Measurements from ENCODE around the gene NCR3LG1.

NCR3LG1 gene

DNA sequence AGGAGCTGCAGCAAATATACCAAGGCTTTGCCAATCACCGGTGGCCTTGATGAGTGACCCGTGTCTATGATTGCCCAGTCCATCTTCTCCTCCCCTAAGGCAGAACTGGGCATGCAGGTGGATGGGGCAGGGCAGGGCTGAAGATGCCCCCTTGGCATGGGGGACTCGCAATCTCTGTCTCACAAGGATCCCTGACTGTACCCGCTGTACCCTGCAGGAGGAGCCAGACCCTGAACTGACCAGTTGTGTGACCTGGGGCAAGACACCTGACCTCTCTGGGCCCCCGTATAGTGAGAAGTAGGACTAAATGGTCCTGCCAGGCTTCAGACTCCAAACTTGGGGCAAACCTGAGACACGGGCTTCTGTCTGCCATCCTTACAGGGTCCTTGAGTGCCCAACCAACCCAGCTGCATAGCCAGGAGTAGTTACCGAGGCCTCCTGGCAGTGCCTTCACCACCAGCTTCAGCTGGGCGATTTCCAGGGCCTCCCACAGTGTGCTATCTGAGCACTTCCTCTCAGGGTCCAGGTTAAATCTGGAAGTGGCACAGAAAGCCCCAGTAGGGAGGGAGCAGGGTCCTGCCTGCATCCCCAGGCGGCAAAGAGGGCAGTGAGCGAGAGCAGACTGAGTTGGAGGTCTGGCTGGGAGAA, 43.3 kb downstream of the NCR3LG1 start:
- DNase-seq = no peak

DNA sequence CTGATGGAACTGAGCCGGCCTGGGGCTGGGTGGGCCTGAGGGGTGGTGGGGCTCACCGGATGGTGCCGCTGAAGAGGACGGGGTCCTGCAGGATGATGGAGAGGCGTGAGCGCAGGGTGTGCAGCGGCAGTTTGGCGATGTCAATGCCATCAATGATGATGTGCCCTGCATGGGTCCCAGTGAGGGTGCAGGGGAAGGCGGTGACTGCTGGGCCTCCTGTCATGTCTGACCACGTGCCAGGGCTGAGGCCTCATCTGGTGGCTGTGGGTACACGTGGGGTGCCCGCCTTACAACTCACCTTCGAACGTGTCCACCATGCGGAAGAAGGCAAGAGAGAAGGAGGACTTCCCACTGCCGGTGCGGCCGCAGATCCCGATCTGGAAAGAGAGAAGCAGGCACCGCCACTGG, 44.0 kb downstream of the NCR3LG1 start:
- DNase-seq = no peak

DNA sequence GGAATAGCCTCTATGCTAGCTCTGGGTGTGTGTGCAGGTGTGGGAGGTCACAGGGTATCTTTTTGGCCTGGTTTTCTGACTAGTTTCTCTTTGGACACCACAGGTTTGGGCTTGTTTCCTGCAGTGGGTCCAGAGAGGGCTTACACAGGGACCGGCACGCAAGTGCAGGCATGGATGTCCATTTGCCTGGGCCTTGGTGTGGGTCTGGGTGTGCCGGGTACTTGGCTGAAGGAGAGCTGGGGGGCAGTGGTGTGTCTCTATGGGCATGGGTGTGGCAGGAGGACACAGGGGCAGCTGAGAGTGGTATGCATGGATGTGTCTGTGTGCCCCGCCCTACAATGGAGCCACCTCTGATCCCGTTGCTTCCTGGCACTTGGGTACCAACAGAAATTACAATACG, 44.4 kb downstream of the NCR3LG1 start:
- DNase-seq = no peak

DNA sequence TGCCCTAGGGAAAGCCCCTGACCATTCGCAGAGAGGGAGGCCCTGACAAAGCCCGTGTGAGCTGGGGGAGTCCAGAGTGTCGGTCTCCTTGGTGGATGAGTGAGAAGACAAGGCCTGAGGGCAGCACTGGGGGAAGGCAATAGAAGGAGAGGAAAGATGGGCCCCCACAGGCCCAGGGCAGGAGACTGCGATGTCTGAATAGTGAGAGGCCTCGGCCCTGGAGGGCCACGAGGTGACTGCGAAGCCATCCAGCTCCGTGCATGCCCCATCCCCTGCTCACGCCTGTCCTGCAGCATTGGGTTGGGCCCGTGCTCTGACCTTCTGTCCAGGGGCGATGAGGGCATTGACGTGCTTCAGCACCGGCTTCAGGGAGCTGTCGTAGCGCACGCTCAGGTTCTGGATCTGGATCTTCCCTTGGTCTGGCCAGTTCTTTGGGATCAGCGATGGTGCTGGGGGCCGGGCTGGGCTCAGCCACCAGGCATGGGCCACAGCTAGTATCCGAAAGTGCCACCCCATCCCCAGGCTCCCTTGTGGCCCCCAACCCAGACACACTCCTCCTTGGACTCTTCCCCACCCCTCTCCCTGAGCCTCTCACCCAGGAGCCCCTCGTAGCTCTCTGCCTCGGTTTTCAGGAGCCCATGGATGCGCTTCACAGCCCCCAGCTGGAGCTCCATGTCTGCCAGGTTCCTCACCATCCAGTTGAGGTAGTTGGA, 45.2 kb downstream of the NCR3LG1 start:
- DNase-seq = no peak

DNA sequence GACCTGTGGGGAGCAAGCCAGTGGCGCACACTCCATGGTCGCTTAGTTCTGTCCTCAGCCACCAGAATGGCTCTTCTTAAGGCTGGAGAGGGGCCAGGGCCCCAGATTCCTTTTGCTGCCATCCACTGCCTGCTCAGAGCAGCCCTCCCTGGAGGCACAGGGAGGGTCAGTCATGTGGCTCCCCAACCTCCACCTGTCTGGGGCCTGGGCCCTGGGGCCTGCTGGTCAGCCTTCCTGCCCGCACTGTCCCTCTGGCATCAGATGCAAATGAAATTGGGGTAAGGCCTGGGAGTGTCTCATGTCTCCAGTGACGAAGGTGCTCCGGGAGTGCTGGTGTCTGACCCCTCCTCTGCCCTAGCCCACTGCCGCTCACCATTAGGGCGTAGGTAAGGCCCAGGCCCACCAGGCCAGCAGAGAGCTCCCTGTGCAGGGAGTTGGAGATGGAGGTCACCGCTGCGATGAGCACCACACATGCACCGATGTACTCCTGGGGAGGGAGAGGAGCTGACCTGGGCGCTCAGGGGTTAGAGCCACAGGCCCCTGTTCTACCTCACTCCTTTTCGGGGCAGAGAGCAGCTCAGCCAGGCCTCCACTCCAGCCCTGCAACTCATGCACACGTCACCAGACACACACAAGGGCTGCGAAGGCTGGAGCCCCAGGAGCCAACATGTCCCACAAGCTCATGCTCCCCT, 45.9 kb downstream of the NCR3LG1 start:
- no peak for DNase-seq

DNA sequence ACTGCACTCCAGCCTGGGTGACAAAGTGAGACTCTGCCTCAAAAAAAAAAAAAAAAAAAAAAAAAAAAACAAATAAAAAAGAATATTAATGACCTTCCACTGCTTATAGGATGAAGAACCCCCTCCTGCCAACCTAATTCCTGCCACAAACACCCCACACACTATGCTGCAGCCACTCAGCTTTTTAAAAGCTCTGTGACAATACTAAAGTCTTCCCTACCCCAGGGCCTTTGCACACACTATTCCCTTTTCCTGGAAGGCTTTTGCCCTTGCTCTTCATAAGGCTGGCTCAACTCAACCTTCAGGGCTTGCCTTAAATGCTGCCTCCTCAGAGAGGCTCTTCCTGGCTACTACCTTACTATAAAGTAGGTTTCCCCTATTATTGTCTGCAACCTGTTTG, 47.6 kb downstream of the NCR3LG1 start:
- DNase-seq = no peak

DNA sequence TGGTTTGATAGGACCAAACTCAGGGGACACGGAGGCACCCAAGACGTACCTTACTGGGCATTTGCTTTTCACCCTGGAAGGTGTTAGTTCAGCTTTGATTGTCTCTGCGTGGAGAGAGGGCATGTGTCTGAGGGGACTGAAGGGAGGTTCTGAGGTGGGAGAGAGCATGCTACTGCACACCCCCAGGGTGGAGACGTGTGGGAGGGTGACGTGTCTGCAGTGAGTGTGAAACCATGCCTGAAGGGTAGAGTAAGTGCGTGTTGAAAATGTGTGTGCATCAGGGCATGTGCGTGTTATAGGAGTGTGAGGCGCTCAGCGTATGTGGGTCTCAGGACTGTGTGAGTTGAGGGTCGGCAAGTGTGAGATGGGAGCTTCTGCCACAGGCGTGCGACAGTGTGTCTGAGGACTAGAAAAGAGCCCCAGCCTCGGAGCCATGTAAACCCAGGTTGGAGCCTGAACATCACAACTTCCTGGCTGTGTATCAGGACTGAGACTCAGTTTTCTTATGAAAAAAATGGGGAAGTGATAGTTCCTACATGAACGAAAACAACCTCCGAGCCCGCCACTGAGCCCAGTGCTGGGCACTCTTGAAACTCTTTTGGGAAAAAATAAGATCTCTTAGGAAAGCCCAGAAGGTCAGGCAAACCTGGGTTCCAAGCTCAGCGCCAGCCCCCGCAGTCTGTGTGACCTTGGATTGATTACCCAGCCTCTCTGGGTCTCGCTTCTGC, 48.6 kb downstream of the NCR3LG1 start:
- DNase-seq = no peak

DNA sequence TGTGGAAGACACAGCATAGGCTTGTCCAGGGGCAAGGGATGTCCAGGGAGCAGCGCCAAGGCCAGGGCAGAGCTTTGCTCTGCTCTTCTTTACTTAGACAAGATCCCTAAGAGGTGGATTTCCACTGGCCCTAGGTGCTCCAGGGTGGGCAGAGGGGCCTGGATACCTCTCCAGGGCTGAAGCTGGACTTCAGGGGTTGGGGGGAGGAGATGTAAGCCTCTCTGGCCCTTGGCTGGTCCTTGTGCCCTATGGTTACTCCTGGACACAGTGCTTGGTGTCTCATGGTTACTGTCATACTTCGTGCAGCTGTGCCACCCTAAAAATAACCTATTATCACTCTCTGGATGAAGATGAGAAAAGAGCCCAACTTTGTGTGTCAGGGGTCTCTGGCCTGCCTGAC, 49.7 kb downstream of the NCR3LG1 start:
- no peak for DNase-seq

DNA sequence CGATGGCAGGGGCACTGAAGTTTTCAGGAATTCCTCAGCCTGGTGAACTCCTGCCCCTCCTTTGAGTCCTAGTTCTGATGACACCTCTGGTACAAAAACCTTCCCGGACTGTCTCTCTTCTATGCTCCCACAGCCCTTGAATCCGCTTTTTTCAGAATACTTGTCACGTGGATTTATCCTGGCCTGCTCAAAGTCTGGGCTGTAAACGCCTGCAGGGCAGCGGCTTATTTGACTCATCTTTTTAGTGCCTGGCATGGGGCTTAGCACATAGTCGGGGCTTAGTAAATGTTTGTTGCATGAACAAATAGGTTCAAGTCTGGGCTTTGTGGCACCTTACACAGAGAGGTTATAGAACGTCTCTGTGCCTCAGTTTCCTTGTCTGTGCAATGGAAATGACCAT, 50.2 kb downstream of the NCR3LG1 start:
- DNase-seq = no peak

DNA sequence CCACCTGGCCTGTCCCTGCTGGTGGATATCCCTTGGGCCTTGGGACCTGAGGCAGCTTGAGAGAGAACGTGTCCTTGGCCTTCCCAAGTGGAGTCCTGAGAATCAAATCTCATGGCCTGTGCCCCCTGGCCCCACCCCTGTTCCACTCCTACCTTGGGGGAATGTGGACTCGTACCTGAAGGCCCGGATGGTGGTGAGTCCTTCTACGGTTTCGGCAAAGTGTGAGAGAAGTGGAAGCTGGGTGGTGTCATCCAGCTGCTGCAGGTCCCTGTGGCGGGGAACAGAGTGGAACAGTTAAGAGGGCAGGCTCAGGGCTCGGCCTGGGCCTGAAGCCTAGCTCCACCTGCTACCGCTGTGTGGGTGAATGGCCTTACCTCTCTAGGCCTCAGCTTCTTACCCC, 50.9 kb downstream of the NCR3LG1 start:
- no peak for DNase-seq

DNA sequence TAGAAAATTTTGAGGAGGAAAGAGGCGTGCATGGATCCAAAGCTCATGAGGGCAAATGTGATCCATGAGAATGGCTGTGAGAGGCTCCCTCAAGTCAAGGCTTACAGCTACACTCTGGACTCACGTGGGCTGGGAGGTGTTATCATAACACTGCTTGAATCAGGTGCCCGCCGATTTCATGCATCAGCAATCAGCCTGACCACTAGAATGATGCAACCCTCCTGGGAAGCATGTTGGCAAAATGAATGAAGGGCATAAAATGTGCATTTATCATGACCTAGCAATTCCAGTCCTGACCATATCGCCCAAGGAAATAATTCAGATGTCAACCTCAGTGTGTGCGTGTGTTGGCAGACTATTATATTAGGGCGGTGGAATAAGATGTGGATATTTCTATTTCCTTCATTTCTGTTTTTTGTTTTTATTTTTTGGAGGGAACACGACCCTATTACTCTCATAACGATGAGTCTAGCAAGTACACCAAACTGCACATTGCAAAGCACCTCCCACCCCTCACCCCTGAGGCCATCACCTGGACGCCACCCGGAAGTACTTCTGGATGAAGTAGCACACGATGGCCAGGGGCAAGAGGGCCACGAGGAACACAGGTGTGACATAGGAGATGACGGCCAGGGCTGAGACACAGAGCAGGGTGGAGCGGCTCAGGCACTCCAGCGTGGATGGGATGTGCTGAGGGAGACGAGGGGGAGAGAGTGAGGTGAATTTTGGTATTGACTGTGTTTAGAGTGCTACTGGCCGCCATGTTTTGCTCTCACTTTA, 52.6 kb downstream of the NCR3LG1 start:
- no peak for DNase-seq

DNA sequence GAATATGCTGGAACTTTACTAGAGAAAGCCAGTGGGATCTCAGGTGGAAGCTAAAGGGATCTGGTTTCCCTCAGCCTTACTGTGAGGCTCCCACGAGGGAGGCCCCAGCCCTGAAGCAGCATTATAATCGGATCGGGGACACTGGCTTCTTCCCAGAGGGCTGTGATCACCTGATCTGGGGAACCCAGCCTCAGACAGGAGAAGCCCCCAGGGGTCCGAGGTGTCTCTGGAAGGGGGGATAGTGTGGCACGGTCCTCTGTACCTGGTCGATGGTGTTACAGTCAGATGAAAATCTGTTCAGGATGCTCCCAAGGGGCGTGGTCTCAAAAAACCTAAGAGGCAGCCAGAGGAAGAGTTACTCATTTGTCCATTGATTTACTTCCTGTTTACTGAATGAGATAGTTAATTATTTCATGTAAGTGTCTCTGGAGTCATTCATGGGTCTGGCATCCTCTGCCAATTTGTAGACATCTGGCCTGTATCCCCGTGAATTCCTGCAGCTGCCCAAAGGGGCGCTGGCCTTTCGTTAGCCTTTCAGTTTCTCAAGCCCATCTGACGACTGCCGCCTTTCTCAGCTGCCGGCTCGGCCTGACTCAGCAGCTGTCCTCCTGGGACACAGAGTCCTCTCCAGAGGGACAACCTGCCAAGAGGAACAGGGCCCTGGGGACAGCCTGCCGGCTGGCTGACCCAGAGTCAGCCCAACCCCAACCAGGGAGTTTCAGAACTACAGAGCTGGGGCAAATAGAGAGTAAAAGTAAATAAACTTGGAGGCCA, 53.8 kb downstream of the NCR3LG1 start:
- no peak for DNase-seq

DNA sequence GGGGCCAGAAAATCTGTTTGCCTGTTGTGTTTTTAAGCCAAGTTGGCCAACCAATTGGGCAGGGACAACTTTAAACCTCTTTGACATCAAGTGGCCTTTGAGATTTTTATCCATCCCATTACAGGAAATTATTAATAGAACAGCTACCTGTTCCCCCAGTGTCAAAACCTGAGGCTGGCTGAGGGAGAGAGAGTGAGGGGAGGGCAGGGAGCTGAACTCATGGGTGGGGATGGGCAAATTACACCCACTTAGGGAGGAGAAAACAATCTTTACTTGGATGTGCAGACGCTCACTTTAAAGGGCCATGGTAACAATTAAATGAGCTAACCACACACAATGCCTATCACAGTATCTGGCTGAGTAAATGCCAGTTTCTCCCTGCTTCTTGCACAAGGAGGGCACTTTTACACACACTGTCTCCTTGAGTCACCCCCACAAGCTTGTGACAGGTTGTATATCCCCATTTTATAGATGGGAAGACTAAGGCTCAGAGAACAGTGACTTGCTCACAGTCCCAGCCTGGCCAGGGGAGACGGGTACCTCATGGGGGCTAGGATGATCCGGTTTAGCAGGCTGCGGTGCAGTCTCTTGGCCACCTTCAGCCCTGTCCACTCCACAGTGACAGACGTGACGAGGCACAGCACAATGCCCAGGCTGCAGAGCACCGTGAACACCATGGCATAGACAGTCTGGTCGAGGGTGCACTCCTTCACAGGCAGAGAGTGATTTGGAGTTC, 54.6 kb downstream of the NCR3LG1 start:
- no peak for DNase-seq

DNA sequence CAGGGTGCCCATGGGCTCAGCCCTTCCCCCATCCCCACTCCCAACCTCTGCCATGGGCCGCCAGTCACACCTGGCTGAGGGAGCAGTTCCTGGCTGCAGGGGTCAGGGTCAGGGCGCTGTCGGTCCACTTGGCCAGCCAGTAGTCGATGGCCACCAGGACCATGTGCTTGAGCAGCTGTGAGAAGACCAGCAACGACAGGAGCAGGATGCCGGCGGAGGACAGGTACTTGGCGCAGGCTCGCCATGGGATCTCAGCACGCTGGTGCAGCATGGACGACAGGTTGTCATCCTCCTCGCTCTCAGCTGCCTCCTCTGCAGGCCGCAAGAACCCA, 55.2 kb downstream of the NCR3LG1 start:
- no peak for DNase-seq

DNA sequence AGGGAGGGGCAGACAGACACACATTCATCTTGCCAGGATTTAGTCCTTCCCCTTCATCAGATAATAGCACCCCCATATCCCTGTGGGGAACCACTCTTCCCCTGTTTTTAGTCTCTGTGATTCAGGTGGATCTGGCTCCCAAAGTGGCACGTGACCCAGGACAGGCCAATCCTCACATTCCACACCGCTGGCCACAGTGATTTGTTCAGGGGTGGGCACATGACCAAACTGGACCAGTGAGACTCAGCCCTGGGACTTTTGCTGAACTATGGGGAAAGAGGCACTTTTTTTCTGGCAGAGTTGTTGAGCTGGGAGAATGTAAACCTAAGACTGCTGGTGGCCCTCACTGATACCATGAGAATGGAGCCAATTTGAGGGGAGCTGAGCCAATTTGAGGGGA, 56.0 kb downstream of the NCR3LG1 start:
- no peak for DNase-seq

DNA sequence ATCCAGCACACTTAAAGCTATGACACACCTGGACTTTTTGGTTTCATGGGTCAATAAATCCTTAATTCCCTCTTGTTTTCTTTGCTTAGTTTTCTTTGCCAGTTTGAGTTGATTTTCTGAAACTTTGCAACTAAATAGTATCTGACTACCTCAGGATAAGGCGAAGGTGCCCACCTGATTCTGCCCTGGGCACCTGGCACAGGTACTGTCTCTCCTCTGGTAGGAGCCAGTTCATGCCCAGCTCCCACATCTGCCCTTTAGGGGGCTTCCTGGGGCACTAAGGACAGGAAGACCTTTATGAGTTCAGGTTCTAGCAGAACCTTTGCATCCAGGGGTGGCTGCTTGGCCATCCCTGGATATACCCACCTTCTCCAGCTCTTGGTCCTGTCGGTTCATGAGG, 56.4 kb downstream of the NCR3LG1 start:
- DNase-seq = no peak

DNA sequence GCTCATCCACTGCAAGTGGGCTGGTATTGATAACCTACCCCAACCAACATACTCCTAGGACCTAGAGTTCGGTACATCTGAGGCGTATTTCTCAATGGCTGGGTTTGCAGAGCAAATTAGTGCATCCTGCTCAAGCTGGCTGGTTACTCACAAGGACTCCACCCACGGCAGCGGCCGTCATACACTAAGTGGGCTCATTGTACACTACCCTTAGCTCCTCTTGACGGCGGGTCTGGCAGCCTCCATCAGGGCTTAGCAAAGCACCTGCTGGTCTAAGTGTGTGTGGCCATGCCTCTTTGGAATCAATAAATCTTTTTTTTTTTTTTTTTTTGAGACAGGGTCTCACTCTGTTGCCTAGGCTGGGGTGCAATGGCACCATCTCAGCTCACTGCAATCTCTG, 57.0 kb downstream of the NCR3LG1 start:
- no peak for DNase-seq

DNA sequence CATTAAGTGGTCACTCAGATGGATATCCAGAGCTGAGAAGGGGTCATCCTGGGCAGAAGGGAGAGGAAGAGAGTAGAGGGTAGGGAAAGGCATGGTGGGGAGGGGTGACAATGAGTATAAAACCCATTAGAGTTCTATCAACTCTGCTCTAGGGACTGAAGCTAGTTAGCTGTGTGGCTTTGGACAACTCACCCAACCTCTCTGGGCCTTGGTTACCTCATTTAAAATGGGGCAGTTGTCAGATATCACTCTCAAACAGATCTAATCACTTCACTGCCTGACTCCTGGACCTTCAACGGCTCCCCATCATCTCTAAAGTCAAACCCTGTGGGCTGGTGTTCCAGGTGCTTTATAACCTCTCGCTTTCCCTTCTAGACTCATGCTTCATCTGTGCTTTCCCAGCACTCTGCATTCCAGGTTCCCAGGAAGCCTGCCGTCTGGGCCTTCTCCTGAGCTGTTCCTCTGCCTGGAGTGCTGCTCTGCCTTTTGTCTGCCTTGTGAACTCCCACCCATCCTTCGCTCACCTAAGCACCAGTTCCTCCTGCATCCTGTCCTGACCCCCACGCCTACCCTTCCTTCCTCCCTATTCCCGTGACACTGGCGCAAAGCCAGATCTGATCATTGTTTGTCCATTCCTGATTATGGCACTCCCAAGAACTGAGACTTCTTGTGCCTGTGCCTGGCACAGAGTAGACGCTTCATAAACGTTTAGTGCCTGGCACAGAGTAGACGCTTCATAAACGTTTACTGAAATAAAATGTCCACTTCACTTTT, 59.2 kb downstream of the NCR3LG1 start:
- DNase-seq = no peak

DNA sequence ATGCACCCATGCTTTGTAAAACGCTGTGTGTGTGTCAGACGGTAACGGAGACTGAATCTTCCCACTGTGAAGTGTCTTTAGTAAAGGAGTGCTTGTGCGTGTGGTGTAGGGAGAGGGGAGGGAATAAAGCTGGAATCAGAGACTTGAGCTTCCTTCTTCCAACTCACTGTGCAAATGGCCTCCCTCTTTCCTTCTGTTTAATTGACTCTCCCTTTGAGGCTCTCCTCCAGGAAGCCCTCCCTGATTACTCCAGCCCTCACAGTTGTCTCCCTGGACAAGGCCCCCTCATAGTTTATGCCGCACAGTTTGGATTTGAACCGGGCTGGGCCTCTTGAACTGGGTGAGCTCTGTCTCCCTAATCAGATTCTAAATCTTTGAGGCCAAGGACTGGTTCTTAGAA, 59.8 kb downstream of the NCR3LG1 start:
- no peak for DNase-seq

DNA sequence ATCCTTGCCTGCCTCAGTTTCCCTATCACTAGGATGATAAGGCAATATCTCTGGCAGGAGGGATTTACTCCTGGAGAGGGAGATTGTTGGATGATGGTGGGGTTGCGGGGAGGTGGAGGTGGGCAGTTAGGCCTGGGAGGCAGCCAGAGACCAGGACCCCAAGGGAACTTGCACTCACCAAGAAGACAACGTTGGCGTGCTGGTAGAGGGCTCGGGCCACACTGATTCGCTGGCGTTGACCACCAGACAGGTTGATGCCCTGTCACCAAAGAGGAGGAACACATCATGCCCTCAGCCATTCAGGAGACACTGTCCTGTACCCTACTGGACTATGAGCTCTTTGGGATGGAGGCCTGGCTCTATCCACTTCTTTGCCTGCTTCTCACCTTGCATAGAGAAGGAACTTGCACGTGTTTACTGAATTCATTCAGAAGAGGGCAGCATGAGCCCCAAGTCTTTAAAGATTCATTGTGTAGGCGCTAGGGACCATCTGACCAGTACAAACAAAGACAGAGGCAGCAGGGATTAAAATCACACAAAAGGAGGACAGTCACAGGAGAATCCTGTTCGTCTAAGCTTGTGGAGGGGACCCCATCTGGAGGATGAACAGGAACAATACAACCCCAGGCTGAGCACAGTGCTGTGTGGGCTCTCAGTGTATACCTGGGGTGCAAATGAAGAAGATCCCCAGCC, 61.0 kb downstream of the NCR3LG1 start:
- DNase-seq = no peak

Data from cortex of kidney (tissue), 1 donor.